OCI-LY1 (cell line): ENCODE data around the gene SVBP.

Experiments
- H2AFZ ChIP-seq: fragments of 200-600 bp; sonication (generic), shearing (Covaris generic); 2 replicates; pipeline ENCODE4 v1.6.0; 2014; ENCODE audit warnings: antibody characterized with exemption, mild to moderate bottlenecking, low read length
- H3F3A ChIP-seq: fragments of 200-600 bp; sonication (generic), shearing (Covaris generic); 2 replicates; pipeline ENCODE4 v1.6.0; 2014; ENCODE audit warnings: mild to moderate bottlenecking, antibody characterized with exemption, low read length, moderate library complexity; ENCODE audit not compliant: insufficient read depth
- H3K27ac ChIP-seq: fragments of 200-600 bp; sonication (generic); 2 replicates; pipeline ENCODE4 v1.5.1; 2014; ENCODE audit warnings: low read length, mixed run types, mild to moderate bottlenecking, low read depth; ENCODE audit not compliant: poor library complexity, severe bottlenecking
- H3K27me3 ChIP-seq: fragments of 200-600 bp; sonication (generic); 2 replicates; pipeline ENCODE4 v1.6.0; 2014; ENCODE audit warnings: antibody characterized with exemption, mild to moderate bottlenecking, low read length, moderate library complexity; ENCODE audit not compliant: insufficient read depth
- H3K36me3 ChIP-seq: fragments of 200-600 bp; sonication (generic); 2 replicates; pipeline ENCODE4 v1.6.1; 2014; ENCODE audit warnings: mild to moderate bottlenecking, antibody characterized with exemption, low read length, moderate library complexity, mixed read lengths; ENCODE audit not compliant: insufficient read depth
- H3K4me1 ChIP-seq: fragments of 200-600 bp; sonication (generic); 2 replicates; pipeline ENCODE4 v1.5.1; 2014; ENCODE audit warnings: mild to moderate bottlenecking, low read length, moderate library complexity; ENCODE audit not compliant: insufficient read depth, severe bottlenecking
- H3K4me2 ChIP-seq: fragments of 200-600 bp; sonication (generic), shearing (Covaris generic); 2 replicates; pipeline ENCODE4 v1.6.1; 2014; ENCODE audit warnings: low read length
- H3K4me3 ChIP-seq: fragments of 200-600 bp; sonication (generic); 2 replicates; pipeline ENCODE4 v1.5.1; 2014; ENCODE audit warnings: low read length, low read depth, mild to moderate bottlenecking, mixed read lengths; ENCODE audit not compliant: poor library complexity, severe bottlenecking
- H3K79me2 ChIP-seq: fragments of 200-600 bp; shearing (Covaris generic); 2 replicates; pipeline ENCODE4 v1.6.1; 2016; ENCODE audit warnings: mixed run types, low read length, mixed read lengths; ENCODE audit not compliant: insufficient read depth
- H3K9ac ChIP-seq: fragments of 200-600 bp; sonication (generic), shearing (Covaris generic); 2 replicates; pipeline ENCODE4 v1.6.1; 2014; ENCODE audit warnings: mild to moderate bottlenecking, low read length, mixed read lengths
- H3K9me2 ChIP-seq: fragments of 200-600 bp; sonication (generic), shearing (Covaris generic); 2 replicates; pipeline ENCODE4 v1.6.1; 2014; ENCODE audit warnings: low read depth, mild to moderate bottlenecking, low read length, mixed read lengths
- H3K9me3 ChIP-seq: fragments of 200-600 bp; shearing (Covaris generic); 2 replicates; pipeline ENCODE4 v1.6.1; 2014; ENCODE audit warnings: low read length, mixed read lengths
- H4K20me1 ChIP-seq: fragments of 200-600 bp; sonication (generic), shearing (Covaris generic); 2 replicates; pipeline ENCODE4 v1.6.0; 2016; ENCODE audit warnings: mild to moderate bottlenecking, low read length; ENCODE audit not compliant: insufficient read depth
- CTCF ChIP-seq: fragments of 200-600 bp; sonication (generic), shearing (Covaris generic); IDR thresholded peaks from 2 replicates; pipeline ENCODE4 v1.5.1; 2017; ENCODE audit warnings: mild to moderate bottlenecking, antibody characterized with exemption, low read length, moderate library complexity, mixed read lengths
- EZH2 ChIP-seq: fragments of 200-600 bp; sonication (generic), shearing (Covaris generic); IDR thresholded peaks from 2 replicates; pipeline ENCODE4 v1.8.0; 2017; ENCODE audit warnings: borderline replicate concordance, mixed run types, mild to moderate bottlenecking, antibody characterized with exemption, low read length, moderate library complexity, mixed read lengths

Gene SVBP

GRCh38 chr1:42852608-42852980 is 35.4 kb upstream of the SVBP start:
- no peak overlapping the region for H3K27ac ChIP-seq
- H3K9me3 ChIP-seq, result peaks cover 12% of the 10 kb centered on the region
- no peaks in the 10 kb centered on the region for H3K79me2 ChIP-seq
- no peaks in the 10 kb centered on the region for H3K9me2 ChIP-seq
- H2AFZ ChIP-seq, result no peak overlapping the region
- no peak for TF ChIP-seq CTCF
- no peak for TF ChIP-seq EZH2
- no peaks in the 10 kb centered on the region for H3F3A ChIP-seq
- peaks cover 12% of the 10 kb centered on the region for H3K4me1 ChIP-seq
- H3K9ac ChIP-seq, result no peak overlapping the region
- H3K4me2 ChIP-seq, result no peak overlapping the region
- H3K36me3 ChIP-seq, result peaks cover 49% of the 10 kb centered on the region
- no peaks in the 10 kb centered on the region for H4K20me1 ChIP-seq
- H3K27me3 ChIP-seq, result no peaks in the 10 kb centered on the region
- no peak overlapping the region for H3K4me3 ChIP-seq

- no peak overlapping the region for H3K4me3 ChIP-seq
- no peak for TF ChIP-seq EZH2
- TF ChIP-seq CTCF, result no peak
- no peak overlapping the region for H3K27ac ChIP-seq
Observed at GRCh38 chr1:42851960-42852607, 34.9 kb upstream of the SVBP start.

GRCh38 chr1:42851420-42851819 is 34.2 kb upstream of the SVBP start:
- TF ChIP-seq CTCF (no peak), EZH2 (no peak)
- H2AFZ ChIP-seq, result no peak overlapping the region
- no peak overlapping the region for H3K9ac ChIP-seq
- no peaks in the 10 kb centered on the region for H3K79me2 ChIP-seq
- peaks cover 49% of the 10 kb centered on the region for H3K36me3 ChIP-seq
- no peaks in the 10 kb centered on the region for H3K9me2 ChIP-seq
- no peak overlapping the region for H3K27ac ChIP-seq
- no peaks in the 10 kb centered on the region for H3F3A ChIP-seq
- no peak overlapping the region for H3K4me2 ChIP-seq
- peaks cover 17% of the 10 kb centered on the region for H3K4me1 ChIP-seq
- H3K9me3 ChIP-seq, result peaks cover 12% of the 10 kb centered on the region; the same call in 1 of the 2 replicates
- H3K27me3 ChIP-seq, result no peaks in the 10 kb centered on the region
- no peaks in the 10 kb centered on the region for H4K20me1 ChIP-seq
- H3K4me3 ChIP-seq, result no peak overlapping the region

More at GRCh38 chr1:42851960-42852607, 34.9 kb upstream of the SVBP start:
- Histone ChIP-seq H3K4me2 (no peak overlapping the region), H3K36me3 (peaks cover 49% of the 10 kb centered on the region), H3K27me3 (no peaks in the 10 kb centered on the region), H3K9me2 (no peaks in the 10 kb centered on the region), H3K9ac (no peak overlapping the region), H4K20me1 (no peaks in the 10 kb centered on the region), H3K9me3 (peaks cover 12% of the 10 kb centered on the region), H3K79me2 (no peaks in the 10 kb centered on the region), H3K4me1 (peaks cover 17% of the 10 kb centered on the region), H3F3A (no peaks in the 10 kb centered on the region), H2AFZ (no peak overlapping the region)
